Activated CD8-positive, alpha-beta T cell treated with anti-CD3 and anti-CD28 coated beads for 36 hours (primary cell): ENCODE results near the gene KLHL17. TPM values are rescaled to one million over a fixed set of nuclear protein-coding genes. Genes with fewer than 3 reads are reported as not detected.
"Not testable (repeated sequence)": the region's sequence is repeated elsewhere in the genome, so short reads cannot be mapped to it uniquely, and the experiment has no call there.

Source experiments
- ATAC-seq: fragments of 200-7000 bp; cut with Tn5 transposase; one replicate; pipeline ENCODE4 v1.10.0; 2021; ENCODE audit warnings: mild to moderate bottlenecking, moderate library complexity
- CTCF ChIA-PET: fragments of 350-600 bp; sonication (Branson Sonifier 250); formaldehyde crosslinking; loops from one replicate; lab custom pipeline; 2021; ENCODE audit warnings: antibody characterized with exemption; lab: Charles Lee
- POLR2A ChIA-PET: fragments of 350-600 bp; sonication (Branson Sonifier 250); formaldehyde crosslinking; loops from one replicate; lab custom pipeline; 2021; ENCODE audit warnings: antibody characterized with exemption; lab: Charles Lee
- DNase-seq: peaks from one replicate; pipeline ENCODE4 v3.0.0-alpha.2; 2020
- H3K27ac Mint-ChIP-seq: one replicate; pipeline ENCODE4 v1.8.0; 2021; ENCODE audit warnings: mild to moderate bottlenecking, mixed read lengths
- H3K27me3 Mint-ChIP-seq: one replicate; pipeline ENCODE4 v1.8.0; 2021; ENCODE audit warnings: mixed read lengths
- H3K36me3 Mint-ChIP-seq: one replicate; pipeline ENCODE4 v1.8.0; 2021; ENCODE audit warnings: low read depth, mixed read lengths
- H3K4me1 Mint-ChIP-seq: one replicate; pipeline ENCODE4 v1.8.0; 2021; ENCODE audit warnings: low read depth, mixed read lengths
- H3K4me3 Mint-ChIP-seq: one replicate; pipeline ENCODE4 v1.8.0; 2021; ENCODE audit warnings: mild to moderate bottlenecking, moderate library complexity, mixed read lengths
- H3K9me3 Mint-ChIP-seq: one replicate; pipeline ENCODE4 v1.8.0; 2021; ENCODE audit warnings: mixed read lengths
- intact Hi-C: fragments of 100-400 bp; cut with micrococcal nuclease; formaldehyde crosslinking; loops from one replicate; pipeline ENCODE4 v1.10.0; 2022
- total RNA-seq, 2 experiments: library from RNA; stranded (reverse); gene quantifications; one replicate each; pipeline ENCODE4 v1.2.3, GENCODE V29; 2021
- TF ChIP-seq, protein P1 (sequence below): fragments of 200-600 bp; IDR thresholded peaks from one replicate; pipeline ENCODE4 v1.8.0; 2022; ENCODE audit warnings: antibody characterized with exemption, mild to moderate bottlenecking

The KLHL17 gene
- total RNA-seq, 2 experiments from 2014 or later, result 27.8 to 31.2 TPM

GRCh38 chr1:1006305-1007159, 46.1 kb downstream of the KLHL17 start:
- peaks cover 11% of the 10 kb centered on the region for H3K4me1 Mint-ChIP-seq
- ChIA-PET POLR2A (interaction anchor here (0.9 to 1.2 kb wide), 4 partner anchors 8 to 57 kb away, joined by 3 to 4 read pairs (median 3); partner anchors contain the start of gene PERM1), CTCF (interaction anchor here (1.0 to 1.4 kb wide), 2 partner anchors 12 to 22 kb away, joined by 4 to 5 read pairs; no protein-coding TSS in a partner anchor)
- no peak overlapping the region for H3K27ac Mint-ChIP-seq
- TF ChIP-seq, protein P1, sequence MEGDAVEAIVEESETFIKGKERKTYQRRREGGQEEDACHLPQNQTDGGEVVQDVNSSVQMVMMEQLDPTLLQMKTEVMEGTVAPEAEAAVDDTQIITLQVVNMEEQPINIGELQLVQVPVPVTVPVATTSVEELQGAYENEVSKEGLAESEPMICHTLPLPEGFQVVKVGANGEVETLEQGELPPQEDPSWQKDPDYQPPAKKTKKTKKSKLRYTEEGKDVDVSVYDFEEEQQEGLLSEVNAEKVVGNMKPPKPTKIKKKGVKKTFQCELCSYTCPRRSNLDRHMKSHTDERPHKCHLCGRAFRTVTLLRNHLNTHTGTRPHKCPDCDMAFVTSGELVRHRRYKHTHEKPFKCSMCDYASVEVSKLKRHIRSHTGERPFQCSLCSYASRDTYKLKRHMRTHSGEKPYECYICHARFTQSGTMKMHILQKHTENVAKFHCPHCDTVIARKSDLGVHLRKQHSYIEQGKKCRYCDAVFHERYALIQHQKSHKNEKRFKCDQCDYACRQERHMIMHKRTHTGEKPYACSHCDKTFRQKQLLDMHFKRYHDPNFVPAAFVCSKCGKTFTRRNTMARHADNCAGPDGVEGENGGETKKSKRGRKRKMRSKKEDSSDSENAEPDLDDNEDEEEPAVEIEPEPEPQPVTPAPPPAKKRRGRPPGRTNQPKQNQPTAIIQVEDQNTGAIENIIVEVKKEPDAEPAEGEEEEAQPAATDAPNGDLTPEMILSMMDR, result no peak
- H3K36me3 Mint-ChIP-seq, result no peaks in the 10 kb centered on the region
- DNase-seq, result no peak
- peaks cover 2% of the 10 kb centered on the region for H3K9me3 Mint-ChIP-seq
- no peak overlapping the region for H3K4me3 Mint-ChIP-seq
- intact Hi-C loops, result no loop called here
- H3K27me3 Mint-ChIP-seq, result peaks cover 29% of the 10 kb centered on the region
- ATAC-seq, result no peak

DNA sequence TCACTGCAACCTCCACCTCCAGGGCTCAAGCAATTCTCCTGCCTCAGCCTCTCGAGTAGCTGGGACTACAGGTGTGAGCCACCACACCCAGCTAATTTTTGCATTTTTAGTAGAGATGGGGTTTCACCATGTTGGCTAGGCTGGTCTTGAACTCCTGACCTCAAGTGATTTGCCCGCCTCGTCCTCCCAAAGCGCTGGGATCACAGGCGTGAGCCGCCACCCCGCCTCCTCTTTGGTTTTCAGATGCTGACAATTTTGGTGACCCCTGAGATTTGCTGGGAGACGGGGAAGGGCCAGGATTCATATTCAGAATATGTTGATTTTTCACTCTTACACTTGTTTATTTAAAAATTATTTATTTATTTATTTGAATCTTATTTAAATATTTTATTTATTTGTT, 49.7 kb downstream of the KLHL17 start:
- ChIA-PET CTCF (interaction anchor here (1.2 kb wide), 1 partner anchor 8 kb away, joined by 3 read pairs; no protein-coding TSS in a partner anchor), POLR2A (interaction anchor here (1.0 kb wide), 1 partner anchor 54 kb away, joined by 3 read pairs; no protein-coding TSS in a partner anchor)
- intact Hi-C loops, DNase-seq, H3K27me3 Mint-ChIP-seq, H3K36me3 Mint-ChIP-seq, H3K27ac Mint-ChIP-seq, H3K4me3 Mint-ChIP-seq, ATAC-seq, H3K9me3 Mint-ChIP-seq: not testable (repeated sequence)
- peaks cover 23% of the 10 kb centered on the region for H3K4me1 Mint-ChIP-seq

DNA sequence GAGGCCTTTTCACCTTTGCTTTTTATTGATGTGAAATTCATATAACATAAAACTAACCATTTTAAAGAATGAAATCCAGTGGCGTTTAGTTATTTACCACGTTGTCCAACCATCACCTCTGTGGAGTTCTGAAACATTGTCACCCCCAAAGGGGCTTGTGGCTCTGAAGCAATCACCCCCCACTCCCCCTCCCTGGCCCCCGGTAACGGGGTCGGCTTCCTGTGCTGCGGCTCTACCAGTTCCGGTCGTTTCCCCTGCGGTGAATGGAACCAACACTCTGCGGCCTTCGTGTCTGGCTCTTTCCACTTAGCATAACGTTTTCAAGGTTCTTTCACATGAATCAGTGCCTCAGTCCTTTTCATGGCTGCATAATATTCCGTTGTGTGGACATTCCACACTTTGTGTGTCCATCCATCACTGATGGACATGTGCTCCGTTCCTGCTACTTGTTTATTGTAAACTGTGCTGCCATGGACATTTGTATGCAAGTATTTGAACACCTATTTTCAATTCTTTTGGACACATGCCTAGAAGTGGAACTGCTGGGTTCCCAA, 51.1 kb downstream of the KLHL17 start:
- no peak overlapping the region for H3K27ac Mint-ChIP-seq
- H3K4me3 Mint-ChIP-seq, result no peak overlapping the region
- DNase-seq, result no peak
- ATAC-seq, result no peak
- H3K27me3 Mint-ChIP-seq, result peaks cover 1% of the 10 kb centered on the region
- TF ChIP-seq, protein P1, result no peak
- intact Hi-C loops, result no loop called here
- peaks cover 5% of the 10 kb centered on the region for H3K36me3 Mint-ChIP-seq
- H3K9me3 Mint-ChIP-seq, result peaks cover 5% of the 10 kb centered on the region
- H3K4me1 Mint-ChIP-seq, result peaks cover 25% of the 10 kb centered on the region
- ChIA-PET POLR2A (interaction anchor here (1.0 kb wide), 1 partner anchor 87 kb away, joined by 3 read pairs; no protein-coding TSS in a partner anchor), CTCF (no interaction called here)

DNA sequence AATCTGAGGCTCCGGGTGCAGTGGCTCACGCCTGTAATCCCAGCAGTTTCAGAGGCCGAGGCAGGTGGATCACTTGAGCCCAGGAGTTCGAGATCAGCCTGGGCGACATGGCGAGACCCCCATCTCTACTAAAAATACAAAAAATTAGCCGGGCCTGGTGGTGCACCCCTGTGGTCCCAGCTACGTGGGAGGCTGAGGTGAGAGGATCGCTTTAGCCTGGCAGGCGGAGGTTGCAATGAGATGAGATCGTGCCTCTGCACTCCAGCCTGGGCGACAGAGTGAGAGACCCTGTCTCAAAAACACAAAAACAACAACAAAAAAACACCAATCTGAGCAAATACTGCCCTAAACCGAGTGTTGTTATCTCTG, 52.3 kb downstream of the KLHL17 start:
- H3K36me3 Mint-ChIP-seq, H3K9me3 Mint-ChIP-seq, intact Hi-C loops, H3K27me3 Mint-ChIP-seq: not testable (repeated sequence)
- peak; percentile 41 for DNase-seq
- H3K4me1 Mint-ChIP-seq, result peaks cover 31% of the 10 kb centered on the region
- POLR2A ChIA-PET, result interaction anchor here (0.8 to 1.9 kb wide), 6 partner anchors 11 to 362 kb away, joined by 3 to 6 read pairs (median 4); partner anchors contain the start of genes AURKAIP1 and PERM1
- H3K27ac Mint-ChIP-seq, result peak overlapping the region; percentile 86
- H3K4me3 Mint-ChIP-seq, result peak overlapping the region; percentile 93
- CTCF ChIA-PET, result interaction anchor here (1.0 to 3.5 kb wide), 4 partner anchors 11 to 52 kb away, joined by 3 to 37 read pairs (median 10); no protein-coding TSS in a partner anchor
- peak; percentile 2 for ATAC-seq

- Mint-ChIP-seq H3K9me3 (peaks cover 5% of the 10 kb centered on the region), H3K4me1 (peaks cover 31% of the 10 kb centered on the region), H3K36me3 (peaks cover 5% of the 10 kb centered on the region), H3K27ac (peak within 1 kb of the TSS; percentile 86), H3K4me3 (peak within 1 kb of the TSS; percentile 93), H3K27me3 (no peaks in the 10 kb centered on the region)
- TF ChIP-seq, protein P1, result no peak
- intact Hi-C loops, result no loop called here
- ChIA-PET POLR2A (interaction anchor here (0.6 to 2.5 kb wide), 14 partner anchors 9 to 665 kb away, joined by 3 to 13 read pairs (median 3); partner anchors contain the start of genes AURKAIP1, PERM1 and PLEKHN1), CTCF (interaction anchor here (0.8 to 3.5 kb wide), 9 partner anchors 11 to 386 kb away, joined by 3 to 37 read pairs (median 5); partner anchors contain the start of genes CCNL2 and HES4)
- peak; percentile 88 for ATAC-seq
- DNase-seq, result peak; percentile 96
These were observed 52.9 kb downstream of the KLHL17 start, which contains the start of gene ISG15 for GRCh38 chr1:1013105-1013921. Gene ISG15, plus strand, starts transcription at chr1:1013497. Its CDS starts 77 bp downstream, at chr1:1013574.
